ENCODE data around the gene MYO6. TPM values are rescaled to one million over a fixed set of nuclear protein-coding genes. Genes with fewer than 3 reads are reported as not detected.

The MYO6 gene
- total and polyA plus RNA-seq, 5 donors from 2014 or later, result 0.07 to 1.6 (median 0.57) TPM

GRCh38 chr6:75850026-75850833, 101.2 kb downstream of the MYO6 start:
- Mint-ChIP-seq H3K9me3 (no peaks in the 10 kb centered on the region), H3K4me1 (no peaks in the 10 kb centered on the region), H3K27ac (no peak overlapping the region), H3K4me3 (no peak overlapping the region), H3K36me3 (no peaks in the 10 kb centered on the region), H3K27me3 (peaks cover 7% of the 10 kb centered on the region)
- ATAC-seq (ENCODE audit: low read depth in 2 of 2) (no peak), DNase-seq (no peak)
- Histone ChIP-seq H3K36me3 (ENCODE audit: control insufficient read depth, insufficient read depth, low read length) (no peaks in the 10 kb centered on the region), H3K27ac (ENCODE audit: insufficient read depth, low read length, poor library complexity, severe bottlenecking) (no peak overlapping the region), H3K27me3 (ENCODE audit: control insufficient read depth, insufficient read depth, low read length) (no peaks in the 10 kb centered on the region), H3K9me3 (ENCODE audit: control insufficient read depth in 2 of 2, low read length in 2 of 2) (no peaks in the 10 kb centered on the region), H3K4me3 (ENCODE audit: low read depth, low read length) (no peak overlapping the region), H3K4me1 (ENCODE audit: control insufficient read depth, insufficient read depth, low read length, poor library complexity, severe bottlenecking) (no peaks in the 10 kb centered on the region)

- H3K4me3 ChIP-seq (ENCODE audit: low read depth, low read length), result no peak overlapping the region
- ATAC-seq (ENCODE audit: low read depth in 2 of 2), result no peak
- H3K36me3 Mint-ChIP-seq, result no peaks in the 10 kb centered on the region
These were observed 103.7 kb downstream of the MYO6 start for GRCh38 chr6:75852721-75853120.

GRCh38 chr6:75853806-75854205, 104.8 kb downstream of the MYO6 start:
- ATAC-seq (ENCODE audit: low read depth in 2 of 2), result no peak
- no peaks in the 10 kb centered on the region for H3K36me3 ChIP-seq (ENCODE audit: control insufficient read depth, insufficient read depth, low read length)
- H3K27me3 Mint-ChIP-seq, result peaks cover 13% of the 10 kb centered on the region

More at GRCh38 chr6:75852721-75853120, 103.7 kb downstream of the MYO6 start:
- Histone ChIP-seq H3K4me1 (ENCODE audit: control insufficient read depth, insufficient read depth, low read length, poor library complexity, severe bottlenecking) (no peaks in the 10 kb centered on the region), H3K36me3 (ENCODE audit: control insufficient read depth, insufficient read depth, low read length) (no peaks in the 10 kb centered on the region), H3K27me3 (ENCODE audit: control insufficient read depth, insufficient read depth, low read length) (no peaks in the 10 kb centered on the region), H3K27ac (ENCODE audit: insufficient read depth, low read length, poor library complexity, severe bottlenecking) (no peak overlapping the region), H3K9me3 (ENCODE audit: control insufficient read depth in 2 of 2, low read length in 2 of 2) (no peaks in the 10 kb centered on the region)
- Mint-ChIP-seq H3K4me1 (no peaks in the 10 kb centered on the region), H3K9me3 (no peaks in the 10 kb centered on the region), H3K27me3 (peaks cover 12% of the 10 kb centered on the region), H3K27ac (no peak overlapping the region), H3K4me3 (no peak overlapping the region)
- DNase-seq, result no peak

GRCh38 chr6:75855052-75855451, 106.0 kb downstream of the MYO6 start:
- Histone ChIP-seq H3K36me3 (ENCODE audit: control insufficient read depth, insufficient read depth, low read length) (no peaks in the 10 kb centered on the region), H3K9me3 (ENCODE audit: control insufficient read depth in 2 of 2, low read length in 2 of 2) (no peaks in the 10 kb centered on the region), H3K27ac (ENCODE audit: insufficient read depth, low read length, poor library complexity, severe bottlenecking) (no peak overlapping the region), H3K4me3 (ENCODE audit: low read depth, low read length) (no peak overlapping the region), H3K27me3 (ENCODE audit: control insufficient read depth, insufficient read depth, low read length) (no peaks in the 10 kb centered on the region), H3K4me1 (ENCODE audit: control insufficient read depth, insufficient read depth, low read length, poor library complexity, severe bottlenecking) (no peaks in the 10 kb centered on the region)
- Mint-ChIP-seq H3K27ac (no peak overlapping the region), H3K4me1 (no peaks in the 10 kb centered on the region), H3K36me3 (no peaks in the 10 kb centered on the region), H3K27me3 (peaks cover 15% of the 10 kb centered on the region), H3K9me3 (no peaks in the 10 kb centered on the region), H3K4me3 (no peak overlapping the region)
- DNase-seq, result peak in 2 of 3 donors; percentile 5 to 52
- ATAC-seq (ENCODE audit: low read depth in 2 of 2), result no peak

More at GRCh38 chr6:75853806-75854205, 104.8 kb downstream of the MYO6 start:
- no peak overlapping the region for H3K4me3 ChIP-seq (ENCODE audit: low read depth, low read length)
- H3K4me3 Mint-ChIP-seq, result no peak overlapping the region
- H3K27ac ChIP-seq (ENCODE audit: insufficient read depth, low read length, poor library complexity, severe bottlenecking), result no peak overlapping the region
- H3K27ac Mint-ChIP-seq, result no peak overlapping the region
- no peaks in the 10 kb centered on the region for H3K27me3 ChIP-seq (ENCODE audit: control insufficient read depth, insufficient read depth, low read length)
- H3K4me1 ChIP-seq (ENCODE audit: control insufficient read depth, insufficient read depth, low read length, poor library complexity, severe bottlenecking), result no peaks in the 10 kb centered on the region
- H3K9me3 Mint-ChIP-seq, result no peaks in the 10 kb centered on the region
- DNase-seq, result no peak
- H3K4me1 Mint-ChIP-seq, result no peaks in the 10 kb centered on the region
- H3K9me3 ChIP-seq (ENCODE audit: control insufficient read depth in 2 of 2, low read length in 2 of 2), result no peaks in the 10 kb centered on the region
- no peaks in the 10 kb centered on the region for H3K36me3 Mint-ChIP-seq

GRCh38 chr6:75856902-75857301, 107.9 kb downstream of the MYO6 start:
- Histone ChIP-seq H3K27ac (ENCODE audit: insufficient read depth, low read length, poor library complexity, severe bottlenecking) (no peak overlapping the region), H3K4me3 (ENCODE audit: low read depth, low read length) (no peak overlapping the region), H3K36me3 (ENCODE audit: control insufficient read depth, insufficient read depth, low read length) (no peaks in the 10 kb centered on the region), H3K27me3 (ENCODE audit: control insufficient read depth, insufficient read depth, low read length) (no peaks in the 10 kb centered on the region), H3K4me1 (ENCODE audit: control insufficient read depth, insufficient read depth, low read length, poor library complexity, severe bottlenecking) (no peaks in the 10 kb centered on the region), H3K9me3 (ENCODE audit: control insufficient read depth in 2 of 2, low read length in 2 of 2) (no peaks in the 10 kb centered on the region)
- no peak overlapping the region for H3K27ac Mint-ChIP-seq
- H3K27me3 Mint-ChIP-seq, result peaks cover 21% of the 10 kb centered on the region
- H3K36me3 Mint-ChIP-seq, result no peaks in the 10 kb centered on the region
- H3K4me1 Mint-ChIP-seq, result no peaks in the 10 kb centered on the region
- ATAC-seq (ENCODE audit: low read depth in 2 of 2) (no peak), DNase-seq (no peak)
- no peaks in the 10 kb centered on the region for H3K9me3 Mint-ChIP-seq
- no peak overlapping the region for H3K4me3 Mint-ChIP-seq

GRCh38 chr6:75863001-75863400, 114.0 kb downstream of the MYO6 start:
- Mint-ChIP-seq H3K36me3 (no peaks in the 10 kb centered on the region), H3K4me1 (no peaks in the 10 kb centered on the region), H3K27ac (no peak overlapping the region), H3K9me3 (no peaks in the 10 kb centered on the region), H3K4me3 (no peak overlapping the region), H3K27me3 (peaks cover 13% of the 10 kb centered on the region)
- no peak overlapping the region for H3K4me3 ChIP-seq (ENCODE audit: low read depth, low read length)
- no peak overlapping the region for H3K27ac ChIP-seq (ENCODE audit: insufficient read depth, low read length, poor library complexity, severe bottlenecking)
- H3K9me3 ChIP-seq (ENCODE audit: control insufficient read depth in 2 of 2, low read length in 2 of 2), result no peaks in the 10 kb centered on the region
- H3K36me3 ChIP-seq (ENCODE audit: control insufficient read depth, insufficient read depth, low read length), result no peaks in the 10 kb centered on the region
- no peak for DNase-seq
- ATAC-seq (ENCODE audit: low read depth in 2 of 2), result no peak
- H3K27me3 ChIP-seq (ENCODE audit: control insufficient read depth, insufficient read depth, low read length), result no peaks in the 10 kb centered on the region
- H3K4me1 ChIP-seq (ENCODE audit: control insufficient read depth, insufficient read depth, low read length, poor library complexity, severe bottlenecking), result no peaks in the 10 kb centered on the region

- Histone ChIP-seq H3K9me3 (ENCODE audit: control insufficient read depth in 2 of 2, low read length in 2 of 2) (no peaks in the 10 kb centered on the region), H3K27me3 (ENCODE audit: control insufficient read depth, insufficient read depth, low read length) (no peaks in the 10 kb centered on the region), H3K27ac (ENCODE audit: insufficient read depth, low read length, poor library complexity, severe bottlenecking) (no peak overlapping the region), H3K4me1 (ENCODE audit: control insufficient read depth, insufficient read depth, low read length, poor library complexity, severe bottlenecking) (no peaks in the 10 kb centered on the region), H3K4me3 (ENCODE audit: low read depth, low read length) (no peak overlapping the region), H3K36me3 (ENCODE audit: control insufficient read depth, insufficient read depth, low read length) (no peaks in the 10 kb centered on the region)
- Mint-ChIP-seq H3K9me3 (no peaks in the 10 kb centered on the region), H3K4me1 (no peaks in the 10 kb centered on the region), H3K27ac (no peak overlapping the region), H3K36me3 (no peaks in the 10 kb centered on the region), H3K27me3 (peaks cover 13% of the 10 kb centered on the region), H3K4me3 (no peak overlapping the region)
- ATAC-seq (ENCODE audit: low read depth in 2 of 2), result no peak
- DNase-seq, result no peak
These were observed 114.7 kb downstream of the MYO6 start for GRCh38 chr6:75863784-75864183.

- Histone ChIP-seq H3K27ac (ENCODE audit: insufficient read depth, low read length, poor library complexity, severe bottlenecking) (no peak overlapping the region), H3K36me3 (ENCODE audit: control insufficient read depth, insufficient read depth, low read length) (no peaks in the 10 kb centered on the region), H3K9me3 (ENCODE audit: control insufficient read depth in 2 of 2, low read length in 2 of 2) (no peaks in the 10 kb centered on the region), H3K27me3 (ENCODE audit: control insufficient read depth, insufficient read depth, low read length) (no peaks in the 10 kb centered on the region), H3K4me3 (ENCODE audit: low read depth, low read length) (no peak overlapping the region), H3K4me1 (ENCODE audit: control insufficient read depth, insufficient read depth, low read length, poor library complexity, severe bottlenecking) (no peaks in the 10 kb centered on the region)
- peaks cover 12% of the 10 kb centered on the region for H3K27me3 Mint-ChIP-seq
- ATAC-seq (ENCODE audit: low read depth in 2 of 2), result no peak
- no peak overlapping the region for H3K4me3 Mint-ChIP-seq
- no peaks in the 10 kb centered on the region for H3K9me3 Mint-ChIP-seq
- DNase-seq, result no peak
- H3K36me3 Mint-ChIP-seq, result no peaks in the 10 kb centered on the region
- no peak overlapping the region for H3K27ac Mint-ChIP-seq
- H3K4me1 Mint-ChIP-seq, result no peaks in the 10 kb centered on the region
These were observed 115.4 kb downstream of the MYO6 start for GRCh38 chr6:75864446-75864845.

Data from CD4-positive, CD25-positive, alpha-beta regulatory T cell (primary cell).